NAMALWA (cell line): ENCODE measurements around the gene HCK.

Experiments
- DNase-seq: peaks from one replicate; pipeline ENCODE4 v3.0.0-alpha.2; 2015; ENCODE audit warnings: low spot score

HCK gene

GRCh38 chr20:32059189-32059588 is 7.1 kb downstream of the HCK start:
- DNase-seq, result no peak

- DNase-seq, result no peak
Observed at GRCh38 chr20:32062776-32063170, 10.7 kb downstream of the HCK start.

GRCh38 chr20:32063695-32064094 is 11.7 kb downstream of the HCK start:
- no peak for DNase-seq

GRCh38 chr20:32064667-32065066 is 12.6 kb downstream of the HCK start:
- DNase-seq, result no peak

- no peak for DNase-seq
Observed at GRCh38 chr20:32067234-32067821, 15.3 kb downstream of the HCK start.

GRCh38 chr20:32068174-32068573 is 16.1 kb downstream of the HCK start:
- DNase-seq, result no peak

GRCh38 chr20:32069711-32070110 is 17.7 kb downstream of the HCK start:
- no peak for DNase-seq

- no peak for DNase-seq
Observed at GRCh38 chr20:32070282-32070681, 18.2 kb downstream of the HCK start.

GRCh38 chr20:32070690-32071213 is 18.7 kb downstream of the HCK start:
- no peak for DNase-seq

GRCh38 chr20:32071395-32072167 is 19.5 kb downstream of the HCK start:
- no peak for DNase-seq

GRCh38 chr20:32072168-32072750 is 20.2 kb downstream of the HCK start:
- no peak for DNase-seq

- DNase-seq, result no peak
Observed at GRCh38 chr20:32075534-32075933, 23.5 kb downstream of the HCK start.

GRCh38 chr20:32077190-32077589 is 25.1 kb downstream of the HCK start:
- DNase-seq, result no peak

GRCh38 chr20:32078322-32078721 is 26.3 kb downstream of the HCK start:
- no peak for DNase-seq

GRCh38 chr20:32078791-32079190 is 26.7 kb downstream of the HCK start:
- no peak for DNase-seq

- DNase-seq, result no peak
Observed at GRCh38 chr20:32079655-32080109, 27.6 kb downstream of the HCK start.

GRCh38 chr20:32080783-32081182 is 28.7 kb downstream of the HCK start:
- DNase-seq, result no peak

GRCh38 chr20:32083469-32083868 is 31.4 kb downstream of the HCK start:
- DNase-seq, result no peak

GRCh38 chr20:32087070-32087469 is 35.0 kb downstream of the HCK start:
- no peak for DNase-seq

- DNase-seq, result no peak
Observed at GRCh38 chr20:32088759-32089158, 36.7 kb downstream of the HCK start.

GRCh38 chr20:32089637-32090362 is 37.8 kb downstream of the HCK start:
- no peak for DNase-seq

- DNase-seq, result peak; percentile 89
Observed at GRCh38 chr20:32091888-32092346, 39.9 kb downstream of the HCK start.
